HG03103 (cell line): Measurements from ENCODE around the gene DCDC2.
A peak's percentile ranks its signal among the peaks of the same experiment; 100 is the strongest.
"Not testable (repeated sequence)": the region's sequence is repeated elsewhere in the genome, so short reads cannot be mapped to it uniquely, and the experiment has no call there.

Experiments
- ATAC-seq: cut with Tn5 transposase; IDR thresholded peaks from one replicate; pipeline ENCODE4 v1.9.1; 2021; ENCODE audit warnings: low read depth; ENCODE audit not compliant: unreplicated experiment

DCDC2 gene

DNA sequence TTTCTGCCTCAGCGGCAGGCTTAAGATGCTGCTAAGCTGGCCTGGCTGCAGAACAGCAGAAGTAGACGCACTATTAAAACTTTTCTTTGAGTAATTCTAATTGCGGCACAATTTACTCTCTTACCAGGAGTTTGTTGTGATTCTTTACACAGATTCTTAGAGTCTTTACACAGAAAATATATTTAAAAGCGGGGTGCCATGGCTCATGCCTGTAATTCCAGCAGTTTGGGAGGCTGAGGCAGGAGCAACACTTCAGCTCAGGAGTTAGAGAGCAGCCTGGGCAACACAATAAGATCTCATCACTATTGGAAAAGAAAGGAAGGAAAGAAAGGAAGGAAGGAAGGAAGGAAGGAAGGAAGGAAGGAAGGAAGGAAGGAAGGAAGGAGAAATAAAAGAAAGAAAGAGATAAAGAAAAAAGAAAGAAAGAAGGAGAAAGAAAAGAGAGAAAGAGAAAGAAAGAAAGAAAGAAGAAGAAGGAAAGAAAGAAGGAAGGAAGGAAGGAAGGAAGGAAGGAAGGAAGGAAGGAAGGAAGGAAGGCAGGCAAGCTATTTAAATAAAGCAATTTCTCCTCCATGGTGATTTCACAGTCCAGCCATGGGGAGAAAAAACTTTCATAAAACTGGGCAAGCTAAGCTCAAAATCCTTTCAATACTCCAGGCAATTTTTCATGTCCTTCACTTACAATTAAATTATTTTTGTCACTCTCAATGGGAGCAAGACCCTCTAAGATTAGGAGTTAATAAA is 23.8 kb upstream of the DCDC2 start:
- ATAC-seq = no peak

DNA sequence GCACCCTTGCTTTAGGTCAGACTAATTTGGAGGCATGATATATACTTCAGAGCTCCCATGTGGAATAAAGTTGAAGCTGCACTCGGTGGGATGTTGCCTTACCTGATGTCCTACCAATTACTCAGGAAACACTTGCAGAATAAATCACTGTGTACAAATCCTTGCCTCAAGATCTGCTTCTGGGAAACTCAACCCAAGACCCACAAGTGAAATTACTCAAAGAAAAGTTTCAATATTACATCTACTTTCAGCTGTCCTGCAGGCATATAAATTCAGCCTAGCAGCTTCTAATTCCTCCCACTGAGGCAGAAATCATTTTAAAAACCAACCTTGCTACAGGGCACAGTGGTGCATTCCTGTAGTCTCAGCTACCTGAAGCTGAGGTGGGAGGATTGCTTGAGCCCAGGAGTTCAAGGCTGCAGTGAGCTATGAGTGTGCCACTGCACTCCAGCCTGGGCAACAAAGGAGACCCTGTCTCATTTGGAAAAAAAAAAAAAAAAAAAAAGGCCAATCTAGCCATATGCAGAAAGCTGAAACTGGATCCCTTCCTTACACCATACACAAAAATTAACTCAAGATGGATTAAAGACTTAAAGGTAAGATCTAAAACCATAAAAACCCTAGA is 20.7 kb upstream of the DCDC2 start:
- ATAC-seq = no peak

DNA sequence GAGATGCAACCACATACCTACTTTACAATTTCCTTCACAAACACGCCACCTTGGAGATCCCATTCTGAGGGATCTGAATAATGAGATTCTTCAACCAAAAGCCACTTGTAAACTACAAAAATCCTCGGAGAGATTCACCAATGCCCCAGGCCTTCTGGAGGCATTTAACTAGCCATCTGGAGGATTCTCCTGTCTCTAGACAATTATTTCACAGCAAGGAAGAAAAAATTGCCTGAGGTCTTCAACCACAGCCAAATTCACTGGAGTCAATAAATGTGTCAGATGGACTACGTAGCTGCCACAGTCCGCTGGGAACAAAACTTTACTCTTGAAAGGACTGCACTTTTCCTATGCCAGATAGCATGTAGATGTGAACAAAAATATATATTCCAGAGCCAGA is 19.0 kb upstream of the DCDC2 start:
- ATAC-seq = no peak

DNA sequence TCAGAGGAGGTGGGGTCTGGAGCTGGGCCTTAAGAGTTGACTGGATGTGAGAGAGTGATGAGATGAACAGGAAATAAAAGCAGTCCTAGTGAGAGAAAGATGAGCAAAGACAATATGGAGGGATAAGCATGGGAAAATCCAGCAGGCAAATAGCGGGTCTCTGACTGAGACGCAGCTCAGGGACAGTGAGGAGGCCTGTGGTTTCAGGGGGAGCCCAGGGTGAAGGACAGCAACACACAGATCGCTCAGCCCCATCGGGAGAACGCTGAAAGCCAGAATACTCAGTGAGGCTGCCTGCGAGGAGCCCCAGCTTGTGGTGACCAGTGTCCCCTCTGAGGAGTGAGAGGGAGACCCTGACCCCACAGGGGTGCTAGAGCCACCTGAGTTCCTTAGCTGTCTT is 16.8 kb upstream of the DCDC2 start:
- ATAC-seq = no peak

DNA sequence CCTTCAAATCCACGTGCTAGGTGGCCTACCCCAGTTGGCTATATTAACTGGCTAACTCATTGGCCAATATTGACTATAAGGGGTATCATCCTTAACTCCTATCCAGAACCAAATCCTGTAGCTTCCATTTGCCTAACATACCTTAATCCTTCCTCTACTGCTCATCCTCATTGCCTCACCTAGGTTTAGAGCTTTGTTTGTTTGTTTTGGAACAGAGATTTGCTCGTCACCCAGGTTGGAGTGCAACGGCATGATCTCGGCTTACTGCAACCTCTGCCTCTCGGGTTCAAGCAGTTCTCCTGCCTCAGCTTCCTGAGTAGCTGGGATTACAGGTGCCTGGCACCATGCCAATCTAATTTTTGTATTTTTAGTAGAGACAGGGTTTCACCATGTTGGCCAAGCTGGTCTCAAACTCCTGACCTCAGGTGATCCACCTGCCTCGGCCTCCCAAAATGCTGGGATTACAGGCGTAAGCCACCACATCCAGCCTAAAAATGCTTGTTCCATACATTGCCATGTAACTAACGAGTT is 7.3 kb upstream of the DCDC2 start:
- ATAC-seq = not testable (repeated sequence)

DNA sequence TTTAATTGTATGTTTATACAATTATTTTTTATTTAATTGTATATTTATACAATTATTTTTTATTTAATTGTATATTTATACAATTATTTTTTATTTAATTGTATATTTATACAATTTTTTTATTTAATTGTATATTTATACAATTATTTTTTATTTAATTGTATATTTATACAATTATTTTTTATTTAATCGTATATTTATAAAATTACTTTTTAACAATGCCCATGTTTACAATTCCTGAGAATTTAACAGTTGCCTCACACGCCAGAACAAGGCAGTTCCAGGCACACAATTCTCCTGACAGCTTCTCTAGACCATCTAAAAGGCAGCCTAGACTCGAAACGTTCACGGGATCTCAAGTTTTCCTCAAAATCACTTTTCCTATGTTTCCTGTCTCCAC is 4.5 kb upstream of the DCDC2 start:
- ATAC-seq = not testable (repeated sequence)

DNA sequence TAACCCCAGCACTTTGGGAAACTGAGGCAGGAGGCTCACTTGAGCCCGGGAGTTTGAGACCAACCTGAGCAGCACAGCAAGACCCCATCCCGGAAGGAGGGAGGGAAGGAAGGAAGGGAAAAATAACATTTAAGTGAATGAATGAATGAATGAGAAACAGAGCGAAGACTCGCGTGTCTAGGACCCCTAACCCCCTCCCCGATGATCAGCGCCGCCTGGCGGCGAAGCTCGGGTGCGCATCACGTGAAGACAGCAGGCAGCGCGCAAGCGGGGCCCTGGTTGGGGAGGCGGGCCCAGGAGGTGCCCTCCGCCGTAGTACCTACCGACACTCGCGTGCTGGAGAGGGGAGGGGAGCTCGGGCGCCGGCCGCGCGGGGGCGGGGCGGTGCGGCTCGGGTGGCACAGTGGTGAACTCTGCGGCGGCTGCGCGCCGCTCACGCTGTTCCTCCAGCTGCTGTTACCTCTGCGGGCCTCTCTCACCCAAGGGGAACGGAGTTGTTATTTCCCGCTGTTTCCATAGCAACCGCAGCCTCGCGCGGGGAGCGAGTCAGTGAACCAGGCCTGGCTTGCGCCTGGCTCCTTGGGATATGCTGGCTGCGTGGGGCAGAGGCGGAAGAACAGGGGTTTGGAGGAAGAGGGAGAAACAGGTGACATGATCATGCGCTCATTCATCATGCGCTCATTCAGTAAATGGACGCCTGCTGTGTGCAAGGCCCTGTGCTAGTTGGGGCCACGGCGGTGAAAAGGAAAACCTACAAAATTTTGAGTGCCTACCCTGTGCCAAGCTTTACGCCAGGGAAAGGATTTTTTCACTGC is 2.0 kb upstream of the DCDC2 start:
- peak; percentile 80 for ATAC-seq

DNA sequence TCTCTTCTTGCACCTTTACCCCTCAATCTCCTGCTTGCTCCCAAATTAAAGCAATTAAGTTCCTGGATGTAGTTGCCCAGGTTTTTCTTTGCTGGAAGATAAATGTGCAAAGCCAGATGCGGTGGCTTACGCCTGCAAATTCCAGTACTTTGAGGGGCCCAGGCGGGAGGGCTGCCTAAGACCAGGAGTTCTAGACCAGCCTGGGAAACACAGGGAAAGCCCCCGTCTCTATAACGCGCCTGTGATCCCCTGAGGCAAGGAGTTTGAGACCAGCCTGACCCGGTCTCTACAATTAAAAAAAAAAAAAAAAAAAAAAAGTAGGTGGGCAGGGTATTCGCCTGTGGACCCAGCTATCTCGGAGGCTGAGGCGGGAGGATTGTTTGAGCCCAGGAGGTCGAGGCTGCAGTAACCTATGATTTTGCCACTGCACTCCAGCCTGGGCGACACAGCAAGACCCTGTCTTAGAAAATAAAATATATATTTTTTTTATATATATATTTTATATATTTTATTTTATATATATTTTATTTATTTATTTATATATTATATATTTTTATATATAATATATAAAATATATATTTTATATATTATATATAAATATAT is 461 bp upstream of the DCDC2 start:
- no peak for ATAC-seq

DNA sequence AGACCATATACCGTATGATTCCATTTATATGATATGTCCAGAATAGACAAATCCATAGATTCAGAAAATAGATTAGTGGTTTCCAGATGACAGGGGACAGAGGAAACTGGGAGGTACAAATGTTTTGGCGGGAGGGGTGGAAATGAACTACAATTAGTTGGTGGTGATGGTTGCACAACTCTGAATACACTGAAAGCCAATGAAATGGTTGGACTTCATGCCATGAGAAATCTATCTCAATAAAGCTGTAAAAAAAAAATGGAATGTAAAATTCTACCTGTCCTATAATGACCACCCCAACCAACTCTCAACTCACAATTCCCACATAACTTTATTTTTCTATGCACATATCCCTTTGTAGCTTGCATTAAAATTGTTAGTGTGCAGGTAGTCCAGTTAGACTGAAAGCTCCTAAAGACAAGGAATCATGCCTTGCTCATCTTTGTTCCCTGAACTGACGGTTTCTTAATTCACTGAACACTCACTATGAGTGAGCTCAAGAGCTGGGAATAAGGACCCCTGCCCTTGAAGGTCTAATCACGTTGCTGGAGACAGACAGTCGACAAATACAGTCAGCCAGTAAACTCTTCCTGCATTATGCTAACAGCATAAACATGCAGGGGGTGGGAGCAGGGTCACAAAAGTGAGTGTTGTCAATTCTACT is 1.4 kb downstream of the DCDC2 start:
- no peak for ATAC-seq

DNA sequence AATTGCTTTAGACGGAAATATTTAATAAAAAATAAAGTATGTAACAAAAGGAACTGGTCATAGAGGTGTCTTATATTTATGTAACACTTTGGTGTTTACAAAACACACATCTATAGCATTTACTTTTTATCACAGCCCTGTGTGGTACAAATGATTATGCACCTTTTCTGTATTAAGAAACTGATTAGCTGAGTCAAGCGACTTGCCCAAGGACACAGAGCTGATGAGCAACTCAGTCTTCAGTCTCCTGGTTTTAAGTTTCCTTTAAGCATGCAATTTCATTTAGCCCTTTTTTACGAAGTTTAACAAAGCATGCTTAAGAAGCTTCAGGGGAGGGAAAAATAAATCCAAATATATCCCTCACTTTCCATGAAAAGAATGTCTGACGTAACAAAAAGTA is 2.5 kb downstream of the DCDC2 start:
- ATAC-seq = no peak

DNA sequence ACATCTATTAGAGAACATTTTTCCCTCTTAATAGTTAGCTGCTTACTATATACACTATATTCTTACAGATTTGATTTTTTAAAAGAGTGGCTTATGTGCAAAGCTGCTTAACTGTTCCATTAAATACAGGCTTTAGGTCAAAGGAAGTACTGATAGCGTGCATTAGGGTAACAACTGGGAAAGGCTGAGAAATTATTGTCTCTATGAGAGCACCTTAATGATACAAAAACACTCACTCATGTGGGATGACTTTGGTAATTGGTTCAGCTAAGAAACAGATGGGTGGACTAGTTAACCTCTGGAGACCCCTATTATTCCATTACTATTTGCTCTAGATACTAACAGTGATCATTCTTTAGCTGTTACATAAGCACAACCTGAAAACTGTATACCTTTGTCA is 4.0 kb downstream of the DCDC2 start:
- no peak for ATAC-seq

DNA sequence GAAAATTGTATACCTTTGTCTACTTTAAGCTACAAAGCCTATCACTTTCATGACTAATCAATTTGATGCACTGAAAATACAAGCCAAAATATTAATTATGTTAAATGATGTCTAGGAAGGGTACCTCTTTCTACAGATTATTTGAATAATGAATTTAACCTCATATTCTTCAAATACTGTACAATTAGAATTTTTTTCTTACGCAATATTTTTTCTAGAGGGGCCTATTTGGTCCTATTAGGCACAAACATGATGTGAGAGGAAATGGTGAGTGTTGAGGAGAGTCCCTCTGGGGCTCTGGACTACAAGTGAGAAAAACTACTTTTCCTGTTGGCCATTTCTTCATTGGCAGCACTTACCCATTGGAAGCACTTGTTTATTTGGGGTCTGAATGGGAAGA is 5.4 kb downstream of the DCDC2 start:
- ATAC-seq = no peak

DNA sequence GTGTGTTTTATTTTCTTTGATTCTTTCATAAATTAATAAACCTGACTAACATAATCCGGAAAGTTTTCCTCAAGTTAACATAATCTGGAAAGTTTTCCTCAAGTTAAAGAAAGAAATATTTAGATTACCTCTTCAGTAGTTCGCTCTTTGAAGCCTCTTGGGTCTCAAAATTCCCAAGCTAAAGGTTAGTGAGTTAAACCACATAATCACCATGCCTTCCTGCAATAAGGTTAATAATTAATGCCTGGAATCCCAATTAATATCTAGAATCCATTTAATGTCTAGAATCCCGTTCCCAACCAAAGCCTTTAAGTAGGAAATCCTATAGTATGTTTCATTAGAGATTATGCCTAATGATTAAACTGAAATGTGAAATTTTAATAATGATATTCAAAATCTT is 12.9 kb downstream of the DCDC2 start:
- ATAC-seq = no peak

DNA sequence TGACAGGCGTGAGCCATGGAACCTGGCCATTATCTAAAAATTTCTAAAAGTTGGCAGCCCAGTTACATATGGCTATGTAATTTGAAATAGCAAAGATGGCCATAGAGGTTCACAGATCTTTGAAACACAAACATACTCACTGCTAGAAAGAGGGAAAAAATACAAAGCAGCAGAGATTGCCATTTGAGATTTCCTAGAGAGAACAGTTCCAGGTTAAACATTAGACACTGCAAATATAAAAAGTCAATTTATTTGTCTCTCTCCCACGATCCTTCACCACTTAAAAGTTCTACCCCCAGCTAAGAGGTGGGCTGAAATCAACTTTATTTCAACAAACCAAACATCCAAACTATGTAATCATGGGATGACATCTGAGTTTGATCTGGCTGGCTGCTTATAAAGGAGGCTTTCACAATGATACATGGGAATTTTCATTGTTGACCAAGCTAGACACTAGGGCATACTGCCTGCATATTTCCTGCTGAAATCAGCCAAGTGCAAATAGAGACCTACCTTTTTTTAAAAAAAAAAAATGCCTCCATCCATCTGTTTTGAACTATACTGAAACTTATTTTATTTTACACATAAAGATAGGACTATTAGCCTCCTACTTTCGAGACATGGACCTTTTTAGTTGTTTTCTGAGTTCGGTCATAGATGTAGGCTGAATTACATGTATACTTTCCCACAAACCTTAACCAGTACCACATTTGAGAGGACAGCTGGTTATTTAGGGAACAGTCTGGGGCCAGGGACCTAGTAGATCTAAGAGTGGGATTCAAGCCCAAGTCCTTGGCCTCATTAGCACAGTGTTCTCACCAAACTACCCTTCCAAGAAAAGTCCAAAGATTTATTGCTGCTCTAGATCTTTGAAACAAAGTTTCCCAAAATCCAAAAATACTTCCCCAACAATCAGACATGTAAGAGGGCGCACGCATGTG is 16.6 kb downstream of the DCDC2 start:
- no peak for ATAC-seq

DNA sequence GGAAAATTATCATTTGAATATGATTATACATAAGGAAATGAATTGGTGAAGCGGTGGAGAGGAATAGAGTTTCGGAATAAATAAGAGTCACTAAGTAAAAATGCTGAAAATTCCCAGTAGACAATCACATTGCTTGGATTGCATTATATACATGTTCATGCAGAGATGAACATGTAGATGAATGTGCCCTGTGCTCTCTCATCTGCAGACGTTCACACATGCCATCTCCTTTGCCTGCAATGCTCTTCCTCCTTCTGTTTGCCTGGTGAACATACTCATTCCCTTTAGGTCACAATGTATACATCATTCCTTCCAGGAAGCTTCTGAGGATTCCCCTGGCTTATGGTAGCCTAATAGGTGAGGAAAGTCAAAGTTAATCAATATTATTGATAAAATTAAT is 17.9 kb downstream of the DCDC2 start:
- ATAC-seq = no peak

DNA sequence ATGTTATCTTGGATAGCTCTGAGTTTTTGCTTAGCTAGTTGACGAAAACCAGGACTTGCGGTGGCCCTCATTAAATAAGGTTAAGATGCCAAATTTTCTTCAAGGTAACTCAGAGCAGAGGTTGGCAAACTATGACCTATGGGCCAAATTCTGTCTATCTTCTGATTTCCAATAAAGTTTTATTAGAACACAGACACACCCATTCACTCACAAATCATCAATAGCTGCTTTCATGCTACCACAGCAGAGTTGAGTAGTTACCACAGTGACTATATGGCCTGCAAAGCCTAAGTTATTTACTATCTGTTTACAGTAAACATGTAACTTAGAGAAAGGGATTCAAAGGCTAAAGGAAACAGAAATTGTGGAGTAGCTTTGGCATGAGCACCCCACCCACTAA is 23.6 kb downstream of the DCDC2 start:
- no peak for ATAC-seq

DNA sequence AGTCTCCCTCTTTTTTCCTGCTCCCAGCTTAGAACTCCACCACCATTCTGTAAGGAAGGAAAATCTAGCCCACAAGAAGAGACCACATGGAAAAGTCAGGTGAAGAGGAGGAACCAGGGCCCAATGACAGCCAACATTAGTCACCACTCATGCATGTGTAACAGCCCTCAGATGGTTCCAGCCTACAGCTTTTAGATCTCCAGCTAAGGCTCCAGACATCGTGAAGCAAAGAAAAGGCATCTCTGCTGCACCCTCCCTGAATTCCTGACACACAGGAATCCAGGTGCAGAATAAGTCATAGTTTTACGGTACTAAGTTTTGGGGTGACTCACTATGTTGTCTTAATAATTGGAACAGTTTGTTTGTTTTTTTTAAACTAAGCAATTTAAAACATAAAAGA is 25.5 kb downstream of the DCDC2 start:
- ATAC-seq = no peak

DNA sequence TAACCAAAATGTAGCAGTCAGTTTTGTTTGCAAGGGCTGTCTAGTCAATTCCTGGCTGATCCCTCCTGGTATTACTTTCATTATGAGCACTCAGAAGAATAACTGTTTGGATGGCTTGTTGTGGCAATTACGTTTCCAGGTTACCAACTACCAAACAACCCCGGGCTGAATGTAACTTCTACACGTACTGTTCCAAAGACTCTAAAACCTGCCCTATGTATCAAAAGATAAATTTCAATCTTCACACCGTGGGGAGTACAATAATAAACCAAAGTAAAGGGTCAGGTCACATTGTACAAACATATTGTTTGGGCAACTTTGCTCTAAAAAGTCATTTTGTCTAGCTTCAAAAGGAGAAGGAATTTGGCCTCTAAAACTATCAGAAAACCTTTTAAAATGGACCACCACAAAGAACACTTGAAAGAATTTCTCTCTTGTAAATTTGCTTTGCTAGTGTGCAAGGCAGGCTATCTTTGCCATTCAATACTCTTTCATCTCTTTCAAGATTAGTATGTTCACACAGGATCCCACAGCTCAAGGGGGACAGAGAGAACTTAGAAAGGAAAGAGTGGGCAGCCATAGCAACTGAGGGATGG is 27.6 kb downstream of the DCDC2 start:
- ATAC-seq = no peak

DNA sequence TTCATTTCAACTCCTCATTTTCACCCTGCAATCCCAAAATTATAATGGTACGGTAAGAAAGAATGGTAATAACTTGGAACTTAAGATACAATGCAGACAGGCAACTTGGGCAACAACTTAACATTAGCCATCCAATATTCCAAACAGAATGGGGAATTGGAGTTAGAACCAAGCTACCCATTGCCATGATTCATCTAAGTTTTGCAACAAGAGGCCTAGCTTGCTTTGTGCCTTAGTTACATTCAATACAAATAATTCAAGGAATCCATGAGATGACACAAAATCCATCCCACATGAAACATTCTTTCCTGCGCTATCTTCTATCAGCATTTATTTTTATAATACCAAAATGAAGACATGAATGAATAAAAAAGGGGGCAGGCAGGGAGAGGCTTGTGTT is 28.4 kb downstream of the DCDC2 start:
- ATAC-seq = no peak
